ENCODE data around the gene VMO1. TPM values are rescaled to one million over a fixed set of nuclear protein-coding genes. Genes with fewer than 3 reads are reported as not detected.

The VMO1 gene
- total and polyA plus RNA-seq, 2 donors (not counting 3 experiments of a cell fraction or from before 2014, with no cell fraction given) = 0.23 TPM; not detected in 1

DNA sequence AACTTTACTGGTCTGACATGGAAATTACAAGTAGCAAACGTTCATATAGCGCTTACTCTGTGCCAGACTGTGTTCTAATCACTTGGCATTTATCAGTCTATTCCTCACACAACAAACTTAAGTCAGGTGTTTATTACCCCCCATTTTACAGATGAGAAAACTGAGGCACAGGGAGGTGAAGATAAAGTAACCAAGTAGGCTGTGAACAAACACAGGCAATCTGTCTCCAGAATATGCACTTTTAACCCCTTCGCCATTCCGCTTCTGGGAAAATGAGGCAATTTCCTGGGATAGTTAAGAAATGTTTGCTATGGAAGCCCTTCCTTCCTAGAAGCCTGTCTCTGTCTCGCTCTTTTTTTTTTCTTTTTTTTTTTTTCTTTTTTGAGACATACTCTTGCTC is 34.2 kb downstream of the VMO1 start:
- intact Hi-C loops (cut with micrococcal nuclease) (no loop called here), dilution Hi-C loops (cut with MboI; ENCODE audit: extremely low pct_ligation_motif_present, low sequenced_read_pairs) (no loop called here)
- peak; percentile 28 for FAIRE-seq
- peak; percentile 44 for DNase-seq (ENCODE audit: low read depth, low spot score)
- TF ChIP-seq POLR2AphosphoS5 (IDR thresholded peaks at IDR 0.05; ENCODE audit: insufficient read depth, low read depth, low read length) (no peak), FOS (IDR thresholded peaks at IDR 0.05; ENCODE audit: borderline replicate concordance, insufficient read depth, low read length) (no peak), JUN (IDR thresholded peaks at IDR 0.05; ENCODE audit: borderline replicate concordance, insufficient read depth, insufficient read length, low read depth) (no peak), POLR2A (IDR thresholded peaks at IDR 0.05; ENCODE audit: low read depth, low read length) (no peak)
- TF ChIP-seq, protein P1, sequence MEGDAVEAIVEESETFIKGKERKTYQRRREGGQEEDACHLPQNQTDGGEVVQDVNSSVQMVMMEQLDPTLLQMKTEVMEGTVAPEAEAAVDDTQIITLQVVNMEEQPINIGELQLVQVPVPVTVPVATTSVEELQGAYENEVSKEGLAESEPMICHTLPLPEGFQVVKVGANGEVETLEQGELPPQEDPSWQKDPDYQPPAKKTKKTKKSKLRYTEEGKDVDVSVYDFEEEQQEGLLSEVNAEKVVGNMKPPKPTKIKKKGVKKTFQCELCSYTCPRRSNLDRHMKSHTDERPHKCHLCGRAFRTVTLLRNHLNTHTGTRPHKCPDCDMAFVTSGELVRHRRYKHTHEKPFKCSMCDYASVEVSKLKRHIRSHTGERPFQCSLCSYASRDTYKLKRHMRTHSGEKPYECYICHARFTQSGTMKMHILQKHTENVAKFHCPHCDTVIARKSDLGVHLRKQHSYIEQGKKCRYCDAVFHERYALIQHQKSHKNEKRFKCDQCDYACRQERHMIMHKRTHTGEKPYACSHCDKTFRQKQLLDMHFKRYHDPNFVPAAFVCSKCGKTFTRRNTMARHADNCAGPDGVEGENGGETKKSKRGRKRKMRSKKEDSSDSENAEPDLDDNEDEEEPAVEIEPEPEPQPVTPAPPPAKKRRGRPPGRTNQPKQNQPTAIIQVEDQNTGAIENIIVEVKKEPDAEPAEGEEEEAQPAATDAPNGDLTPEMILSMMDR (IDR thresholded peaks at IDR 0.05; ENCODE audit: extremely low read depth in 1 of 2, insufficient read depth in 1 of 2, low read depth in 1 of 2, low read length in 2 of 2) = no peak
- no peaks in the 10 kb centered on the region for H3K9me1 ChIP-seq (replicated peaks; ENCODE audit: control insufficient read depth, extremely low read depth, insufficient read depth, low read length)
- H3K4me1 ChIP-seq (ENCODE audit: control insufficient read depth, extremely low read depth, insufficient read depth, low read length) = peaks cover 8% of the 10 kb centered on the region
- H3K4me2 ChIP-seq (ENCODE audit: insufficient read depth, low read length) = no peak overlapping the region
- no peaks in the 10 kb centered on the region for H3K36me3 ChIP-seq (ENCODE audit: control insufficient read depth in 2 of 2, extremely low read depth in 1 of 2, insufficient read depth in 2 of 2, low read length in 2 of 2)
- peaks cover 14 to 15% of the 10 kb centered on the region in 2 experiments for H3K27me3 ChIP-seq (ENCODE audit: control insufficient read depth in 2 of 2, insufficient read depth in 2 of 2, low read length in 2 of 2)
- no peak overlapping the region for H3K9ac ChIP-seq (replicated peaks; ENCODE audit: extremely low read depth, insufficient read depth, low read length)
- H3K79me2 ChIP-seq (ENCODE audit: control insufficient read depth, insufficient read depth, low read length) = no peaks in the 10 kb centered on the region
- no peaks in the 10 kb centered on the region for H4K20me1 ChIP-seq (replicated peaks; ENCODE audit: control insufficient read depth, extremely low read depth, insufficient read depth, low read length)
- H2AFZ ChIP-seq (ENCODE audit: low read depth, low read length) = no peak overlapping the region
- no TSS peak for BruUV-seq (replicated peaks)
- ChIA-PET POLR2A (no interaction called here), CTCF (no interaction called here)
- no peak overlapping the region for H3K4me3 ChIP-seq (replicated peaks in 1 of 3; ENCODE audit: insufficient read depth in 1 of 3, low read depth in 1 of 3, low read length in 3 of 3)
- H3K9me3 ChIP-seq (replicated peaks; ENCODE audit: control insufficient read depth, insufficient read depth, low read length) = no peaks in the 10 kb centered on the region
- H3K27ac ChIP-seq (ENCODE audit: insufficient read depth, low read depth, low read length) = no peak overlapping the region

DNA sequence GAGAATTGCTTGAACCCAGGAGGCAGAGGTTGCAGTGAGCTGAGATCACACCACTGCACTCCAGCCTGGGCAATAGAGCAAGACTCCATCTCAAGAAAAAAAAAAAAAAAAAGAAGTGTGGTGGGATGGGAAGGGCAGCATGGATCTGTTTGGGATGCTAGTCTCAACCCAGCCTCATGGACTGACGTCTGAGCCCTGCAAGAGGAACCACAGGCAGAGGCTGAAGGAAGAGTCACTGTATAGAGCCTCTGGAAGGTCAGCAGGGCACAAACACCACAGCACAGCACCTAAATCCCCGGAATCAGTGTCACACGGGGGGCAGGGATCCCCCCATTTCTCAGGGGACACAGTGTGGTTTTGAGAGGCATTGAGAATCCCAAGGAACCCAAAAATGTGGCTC is 35.6 kb downstream of the VMO1 start:
- H2AFZ ChIP-seq (ENCODE audit: low read depth, low read length) = no peak overlapping the region
- H3K27me3 ChIP-seq (ENCODE audit: control insufficient read depth in 2 of 2, insufficient read depth in 2 of 2, low read length in 2 of 2) = peaks cover 14 to 15% of the 10 kb centered on the region in 2 experiments
- no peaks in the 10 kb centered on the region for H3K36me3 ChIP-seq (ENCODE audit: control insufficient read depth in 2 of 2, extremely low read depth in 1 of 2, insufficient read depth in 2 of 2, low read length in 2 of 2)
- H4K20me1 ChIP-seq (replicated peaks; ENCODE audit: control insufficient read depth, extremely low read depth, insufficient read depth, low read length) = no peaks in the 10 kb centered on the region
- H3K9me1 ChIP-seq (replicated peaks; ENCODE audit: control insufficient read depth, extremely low read depth, insufficient read depth, low read length) = no peaks in the 10 kb centered on the region
- dilution Hi-C loops (cut with MboI; ENCODE audit: extremely low pct_ligation_motif_present, low sequenced_read_pairs) (no loop called here), intact Hi-C loops (cut with micrococcal nuclease) (no loop called here)
- H3K4me3 ChIP-seq (replicated peaks in 1 of 3; ENCODE audit: insufficient read depth in 1 of 3, low read depth in 1 of 3, low read length in 3 of 3) = no peak overlapping the region
- H3K4me2 ChIP-seq (ENCODE audit: insufficient read depth, low read length) = no peak overlapping the region
- DNase-seq (ENCODE audit: low read depth, low spot score) (no peak), FAIRE-seq (no peak)
- POLR2A ChIA-PET = no interaction called here
- H3K9ac ChIP-seq (replicated peaks; ENCODE audit: extremely low read depth, insufficient read depth, low read length) = no peak overlapping the region
- no peaks in the 10 kb centered on the region for H3K9me3 ChIP-seq (replicated peaks; ENCODE audit: control insufficient read depth, insufficient read depth, low read length)
- BruUV-seq (replicated peaks) = no TSS peak
- CTCF ChIA-PET = no interaction called here
- H3K4me1 ChIP-seq (ENCODE audit: control insufficient read depth, extremely low read depth, insufficient read depth, low read length) = peaks cover 8% of the 10 kb centered on the region
- TF ChIP-seq POLR2AphosphoS5 (IDR thresholded peaks at IDR 0.05; ENCODE audit: insufficient read depth, low read depth, low read length) (no peak), GATA2 (IDR thresholded peaks at IDR 0.05; ENCODE audit: insufficient read depth, insufficient read length, low read depth, low read length) (no peak), MYC (IDR thresholded peaks at IDR 0.05; ENCODE audit: low read depth, low read length) (no peak), FOS (IDR thresholded peaks at IDR 0.05; ENCODE audit: borderline replicate concordance, insufficient read depth, low read length) (no peak), POLR2A (IDR thresholded peaks at IDR 0.05; ENCODE audit: low read depth, low read length) (no peak), EZH2 (IDR thresholded peaks at IDR 0.05; ENCODE audit: borderline replicate concordance, low read depth, low read length, severe bottlenecking) (no peak), JUN (IDR thresholded peaks at IDR 0.05; ENCODE audit: borderline replicate concordance, insufficient read depth, insufficient read length, low read depth) (no peak)
- TF ChIP-seq, protein P1 (IDR thresholded peaks at IDR 0.05; ENCODE audit: extremely low read depth in 1 of 2, insufficient read depth in 1 of 2, low read depth in 1 of 2, low read length in 2 of 2) = no peak
- TF ChIP-seq, protein P2, sequence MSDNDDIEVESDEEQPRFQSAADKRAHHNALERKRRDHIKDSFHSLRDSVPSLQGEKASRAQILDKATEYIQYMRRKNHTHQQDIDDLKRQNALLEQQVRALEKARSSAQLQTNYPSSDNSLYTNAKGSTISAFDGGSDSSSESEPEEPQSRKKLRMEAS (IDR thresholded peaks at IDR 0.05; ENCODE audit: insufficient read depth, insufficient read length) = no peak
- no peaks in the 10 kb centered on the region for H3K79me2 ChIP-seq (ENCODE audit: control insufficient read depth, insufficient read depth, low read length)
- H3K27ac ChIP-seq (ENCODE audit: insufficient read depth, low read depth, low read length) = no peak overlapping the region
